ENCODE measurements around the gene CLGN. TPM values are rescaled to one million over a fixed set of nuclear protein-coding genes. Genes with fewer than 3 reads are reported as not detected.

Gene CLGN
- total RNA-seq, 3 donors from 2014 or later (not counting 1 experiment from before 2014, with no cell fraction given) = not detected

DNA sequence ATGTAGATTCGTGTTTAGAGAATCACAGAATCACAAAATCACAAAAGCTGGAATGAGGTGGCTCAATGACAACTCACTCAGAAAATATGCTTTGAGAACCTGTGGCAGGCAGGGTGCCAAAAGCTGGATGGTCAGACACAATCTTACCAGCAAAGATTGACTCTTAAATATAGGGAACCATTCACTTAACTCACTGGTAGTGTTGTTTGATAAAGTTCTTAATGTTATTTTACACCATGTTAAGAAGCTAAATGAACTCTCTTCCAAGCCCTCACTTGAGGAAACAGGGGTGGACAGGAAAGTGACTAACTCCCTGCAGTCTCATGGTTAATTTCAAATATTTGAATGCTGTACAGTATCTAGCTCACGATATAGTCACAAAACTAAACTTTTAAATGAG, 59.7 kb downstream of the CLGN start:
- TF ChIP-seq CTCF (IDR thresholded peaks at IDR 0.05) = no peak
- no peak overlapping the region for H3K4me3 ChIP-seq (ENCODE audit: low read length)
- no peaks in the 10 kb centered on the region for H3K4me1 ChIP-seq (ENCODE audit: control insufficient read depth, insufficient read depth, low read length)
- no peak overlapping the region for H3K27ac Mint-ChIP-seq
- no peaks in the 10 kb centered on the region for H3K36me3 ChIP-seq (ENCODE audit: control insufficient read depth, insufficient read depth, low read length)
- H3K4me1 Mint-ChIP-seq = peaks cover 9 to 10% of the 10 kb centered on the region in 2 donors
- H3K27me3 Mint-ChIP-seq (ENCODE audit: low read depth in 2 of 2) = peaks cover 0 to 5% of the 10 kb centered on the region in 2 donors
- no peaks in the 10 kb centered on the region for H3K9me3 Mint-ChIP-seq
- ATAC-seq (no peak), DNase-seq (no peak)
- no peak overlapping the region for H3K4me3 Mint-ChIP-seq
- 80% methylated on average over 2 of the region's 2 CpGs for WGBS (ENCODE audit: insufficient coverage)
- H3K9me3 ChIP-seq (ENCODE audit: control insufficient read depth, insufficient read depth, low read length) = no peaks in the 10 kb centered on the region
- H3K27me3 ChIP-seq (ENCODE audit: control insufficient read depth, insufficient read depth, low read length) = no peaks in the 10 kb centered on the region
- intact Hi-C loops (cut with micrococcal nuclease) = no loop called here
- no peaks in the 10 kb centered on the region for H3K36me3 Mint-ChIP-seq
- H3K27ac ChIP-seq (ENCODE audit: low read length) = no peak overlapping the region

DNA sequence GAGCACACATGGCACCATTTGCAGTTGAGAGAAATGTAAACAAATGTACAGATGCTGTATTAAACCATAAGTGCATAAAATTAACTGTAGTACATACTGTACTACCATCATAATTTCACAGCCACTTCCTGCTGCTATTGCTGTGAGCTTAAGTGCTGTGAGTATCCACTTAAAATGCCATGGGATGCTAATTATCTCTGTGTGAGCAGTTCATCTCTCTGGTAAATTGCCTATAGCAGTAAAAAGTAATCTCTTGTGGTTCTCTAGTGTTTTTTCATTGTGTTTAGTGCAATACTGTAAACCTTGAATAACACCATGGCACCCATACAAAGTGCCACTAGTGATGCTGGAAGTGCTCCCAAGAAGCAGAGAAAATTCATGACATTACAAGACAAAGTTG, 63.9 kb downstream of the CLGN start:
- Mint-ChIP-seq H3K4me1 (peaks cover 0 to 5% of the 10 kb centered on the region in 2 donors), H3K4me3 (no peak overlapping the region), H3K27me3 (ENCODE audit: low read depth in 2 of 2) (peaks cover 0 to 12% of the 10 kb centered on the region in 2 donors), H3K36me3 (no peaks in the 10 kb centered on the region), H3K9me3 (no peaks in the 10 kb centered on the region), H3K27ac (no peak overlapping the region)
- no peak for DNase-seq
- TF ChIP-seq CTCF (IDR thresholded peaks at IDR 0.05) = no peak
- ATAC-seq = no peak
- intact Hi-C loops (cut with micrococcal nuclease) = no loop called here
- Histone ChIP-seq H3K9me3 (ENCODE audit: control insufficient read depth, insufficient read depth, low read length) (no peaks in the 10 kb centered on the region), H3K27me3 (ENCODE audit: control insufficient read depth, insufficient read depth, low read length) (no peaks in the 10 kb centered on the region), H3K36me3 (ENCODE audit: control insufficient read depth, insufficient read depth, low read length) (no peaks in the 10 kb centered on the region), H3K4me1 (ENCODE audit: control insufficient read depth, insufficient read depth, low read length) (no peaks in the 10 kb centered on the region), H3K4me3 (ENCODE audit: low read length) (no peak overlapping the region), H3K27ac (ENCODE audit: low read length) (no peak overlapping the region)

- no peak overlapping the region for H3K27ac Mint-ChIP-seq
- no peaks in the 10 kb centered on the region for H3K9me3 Mint-ChIP-seq
- intact Hi-C loops (cut with micrococcal nuclease) = no loop called here
- WGBS (ENCODE audit: insufficient coverage) = 92% methylated on average over 3 of the region's 3 CpGs
- Histone ChIP-seq H3K9me3 (ENCODE audit: control insufficient read depth, insufficient read depth, low read length) (no peaks in the 10 kb centered on the region), H3K27ac (ENCODE audit: low read length) (no peak overlapping the region), H3K4me1 (ENCODE audit: control insufficient read depth, insufficient read depth, low read length) (no peaks in the 10 kb centered on the region), H3K4me3 (ENCODE audit: low read length) (no peak overlapping the region), H3K36me3 (ENCODE audit: control insufficient read depth, insufficient read depth, low read length) (no peaks in the 10 kb centered on the region), H3K27me3 (ENCODE audit: control insufficient read depth, insufficient read depth, low read length) (no peaks in the 10 kb centered on the region)
- H3K36me3 Mint-ChIP-seq = no peaks in the 10 kb centered on the region
- H3K4me1 Mint-ChIP-seq = peaks cover 0 to 5% of the 10 kb centered on the region in 2 donors
- no peak overlapping the region for H3K4me3 Mint-ChIP-seq
- ATAC-seq = no peak
- no peak for DNase-seq
- peaks cover 0 to 13% of the 10 kb centered on the region in 2 donors for H3K27me3 Mint-ChIP-seq (ENCODE audit: low read depth in 2 of 2)
- no peak for TF ChIP-seq CTCF (IDR thresholded peaks at IDR 0.05)
Measured at GRCh38 chr4:140363051-140363450, 64.4 kb downstream of the CLGN start.

- ATAC-seq = no peak
- no peaks in the 10 kb centered on the region for H3K9me3 ChIP-seq (ENCODE audit: control insufficient read depth, insufficient read depth, low read length)
- WGBS (ENCODE audit: insufficient coverage) = 93% methylated on average over 4 of the region's 4 CpGs
- no peak for TF ChIP-seq CTCF (IDR thresholded peaks at IDR 0.05)
- H3K4me1 ChIP-seq (ENCODE audit: control insufficient read depth, insufficient read depth, low read length) = no peaks in the 10 kb centered on the region
- no peaks in the 10 kb centered on the region for H3K36me3 ChIP-seq (ENCODE audit: control insufficient read depth, insufficient read depth, low read length)
- Mint-ChIP-seq H3K27me3 (ENCODE audit: low read depth in 2 of 2) (peaks cover 3 to 29% of the 10 kb centered on the region in 2 donors), H3K36me3 (no peaks in the 10 kb centered on the region), H3K4me1 (peaks cover 0 to 5% of the 10 kb centered on the region in 2 donors), H3K4me3 (no peak overlapping the region), H3K27ac (no peak overlapping the region), H3K9me3 (no peaks in the 10 kb centered on the region)
- intact Hi-C loops (cut with micrococcal nuclease) = loop anchor here (2.0 kb wide), 1 partner anchor 490 kb away; no protein-coding TSS in a partner anchor
- no peaks in the 10 kb centered on the region for H3K27me3 ChIP-seq (ENCODE audit: control insufficient read depth, insufficient read depth, low read length)
- no peak for DNase-seq
- H3K27ac ChIP-seq (ENCODE audit: low read length) = no peak overlapping the region
- no peak overlapping the region for H3K4me3 ChIP-seq (ENCODE audit: low read length)
Measured at GRCh38 chr4:140361099-140361498, 66.3 kb downstream of the CLGN start.
